Measurements from ENCODE around the gene OSBPL3. TPM values are rescaled to one million over a fixed set of nuclear protein-coding genes. Genes with fewer than 3 reads are reported as not detected.

Gene OSBPL3
- total RNA-seq, 1 experiment from 2014 or later: 8.6 TPM

GRCh38 chr7:24968165-24968564, 11.8 kb downstream of the OSBPL3 start:
- Histone ChIP-seq H3K4me1 (ENCODE audit: insufficient read depth, low read length) (peaks cover 11% of the 10 kb centered on the region), H2BK5ac (ENCODE audit: insufficient read length, low read length) (no peak overlapping the region), H3K23me2 (ENCODE audit: insufficient read length, low read depth, low read length, poor library complexity, severe bottlenecking) (no peaks in the 10 kb centered on the region), H2AK5ac (ENCODE audit: insufficient read length, low read length) (no peak overlapping the region), H4K8ac (replicated peaks; ENCODE audit: insufficient read length, low read depth, low read length) (no peak overlapping the region), H3K23ac (ENCODE audit: insufficient read length, low read depth, low read length) (no peak overlapping the region), H3K9me3 (ENCODE audit: control insufficient read depth, low read depth, low read length) (no peaks in the 10 kb centered on the region), H3K4ac (ENCODE audit: low read depth, low read length) (no peak overlapping the region), H3K4me2 (ENCODE audit: insufficient read depth, insufficient read length, low read length) (no peak overlapping the region), H3K79me2 (ENCODE audit: insufficient read depth, low read length) (no peaks in the 10 kb centered on the region; the same call in 1 of the 2 replicates), H3K18ac (ENCODE audit: insufficient read length, low read depth, low read length) (no peak overlapping the region), H3K14ac (ENCODE audit: insufficient read depth, low read length) (no peak overlapping the region), H3K79me1 (ENCODE audit: insufficient read depth, low read depth, low read length, poor library complexity, severe bottlenecking) (peaks cover 3% of the 10 kb centered on the region), H3K27ac (ENCODE audit: insufficient read length, low read depth, low read length) (no peak overlapping the region), H2BK20ac (ENCODE audit: low read depth, low read length, poor library complexity, severe bottlenecking) (no peak overlapping the region), H2BK12ac (ENCODE audit: insufficient read length, low read depth, low read length) (no peak overlapping the region), H3K56ac (ENCODE audit: insufficient read length, low read depth, low read length) (no peak overlapping the region), H4K5ac (ENCODE audit: insufficient read length, low read depth, low read length) (no peak overlapping the region), H2BK15ac (ENCODE audit: low read depth, low read length) (no peak overlapping the region), H2BK120ac (ENCODE audit: low read depth, low read length, poor library complexity, severe bottlenecking) (no peak overlapping the region), H2AFZ (ENCODE audit: low read length) (no peak overlapping the region), H3T11ph (ENCODE audit: low read length) (no peak overlapping the region), H3K27me3 (ENCODE audit: insufficient read depth, low read length) (no peaks in the 10 kb centered on the region), H3K9ac (ENCODE audit: extremely low read depth, insufficient read length, low read length) (no peak overlapping the region), H4K91ac (ENCODE audit: insufficient read length, low read depth, low read length) (no peak overlapping the region), H4K20me1 (ENCODE audit: control insufficient read depth, insufficient read depth, insufficient read length) (no peaks in the 10 kb centered on the region)
- Mint-ChIP-seq H3K4me1 (peaks cover 31% of the 10 kb centered on the region in 2 experiments), H3K27ac (no peak overlapping the region), H3K27me3 (ENCODE audit: low read depth) (no peaks in the 10 kb centered on the region), H3K4me3 (no peak overlapping the region), H3K36me3 (ENCODE audit: insufficient read depth in 1 of 3, low read depth in 3 of 3) (no peaks in the 10 kb centered on the region), H3K9me3 (no peaks in the 10 kb centered on the region)
- no peak for DNase-seq
- WGBS (ENCODE audit: extremely low coverage, insufficient read length, low lambda C conversion rate): no CpG with 5 or more reads among the region's 9 CpGs
- no peak for TF ChIP-seq CTCF (conservative IDR thresholded peaks at IDR 0.05)

All from H9 (cell line).